ENCODE measurements around the gene SLAMF1. TPM values are rescaled to one million over a fixed set of nuclear protein-coding genes. Genes with fewer than 3 reads are reported as not detected.
A peak's percentile ranks its signal among the peaks of the same experiment; 100 is the strongest.
"Not testable (repeated sequence)": the region's sequence is repeated elsewhere in the genome, so short reads cannot be mapped to it uniquely, and the experiment has no call there.

The SLAMF1 gene
- total RNA-seq, 1 experiment from 2014 or later, result not detected

GRCh38 chr1:160653620-160654016 lies 6.8 kb upstream of the SLAMF1 start:
- Histone ChIP-seq H3K9me3 (replicated peaks) (no peaks in the 10 kb centered on the region), H3K4me3 (no peak overlapping the region), H3K4me1 (no peaks in the 10 kb centered on the region; the same call in 1 of the 2 replicates), H3K27ac (no peak overlapping the region), H3K27me3 (no peaks in the 10 kb centered on the region), H3K36me3 (no peaks in the 10 kb centered on the region)
- DNase-seq, result no peak

GRCh38 chr1:160652924-160653619 lies 6.2 kb upstream of the SLAMF1 start:
- Histone ChIP-seq H3K4me3 (no peak overlapping the region), H3K36me3 (no peaks in the 10 kb centered on the region), H3K27me3 (no peaks in the 10 kb centered on the region), H3K9me3 (replicated peaks) (no peaks in the 10 kb centered on the region), H3K4me1 (no peaks in the 10 kb centered on the region; the same call in 1 of the 2 replicates), H3K27ac (no peak overlapping the region)
- no peak for DNase-seq

DNA sequence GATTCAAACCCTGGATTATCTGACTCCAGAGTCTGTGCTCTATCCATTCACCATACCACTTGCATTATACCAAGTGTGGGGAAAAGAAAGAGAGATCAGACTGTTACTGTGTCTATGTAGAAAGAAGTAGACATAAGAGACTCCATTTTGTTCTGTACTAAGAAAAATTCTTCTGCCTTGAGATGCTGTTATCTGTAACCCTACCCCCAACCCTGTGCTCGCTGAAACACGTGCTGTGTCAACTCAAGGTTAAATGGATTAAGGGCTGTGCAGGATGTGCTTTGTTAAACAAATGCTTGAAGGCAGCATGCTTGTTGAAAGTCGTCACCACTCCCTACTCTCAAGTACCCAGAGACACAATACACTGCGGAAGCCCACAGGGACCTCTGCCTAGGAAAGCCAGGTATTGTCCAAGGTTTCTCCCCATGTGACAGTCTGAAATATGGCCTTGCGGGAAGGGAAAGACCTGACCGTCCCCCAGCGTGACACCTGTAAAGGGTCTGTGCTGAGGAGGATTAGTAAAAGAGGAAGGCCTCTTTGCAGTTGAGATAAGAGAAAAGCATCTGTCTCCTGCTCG lies 5.3 kb upstream of the SLAMF1 start:
- not testable (repeated sequence) for H3K9me3 ChIP-seq (replicated peaks); H3K27ac ChIP-seq; H3K27me3 ChIP-seq

DNA sequence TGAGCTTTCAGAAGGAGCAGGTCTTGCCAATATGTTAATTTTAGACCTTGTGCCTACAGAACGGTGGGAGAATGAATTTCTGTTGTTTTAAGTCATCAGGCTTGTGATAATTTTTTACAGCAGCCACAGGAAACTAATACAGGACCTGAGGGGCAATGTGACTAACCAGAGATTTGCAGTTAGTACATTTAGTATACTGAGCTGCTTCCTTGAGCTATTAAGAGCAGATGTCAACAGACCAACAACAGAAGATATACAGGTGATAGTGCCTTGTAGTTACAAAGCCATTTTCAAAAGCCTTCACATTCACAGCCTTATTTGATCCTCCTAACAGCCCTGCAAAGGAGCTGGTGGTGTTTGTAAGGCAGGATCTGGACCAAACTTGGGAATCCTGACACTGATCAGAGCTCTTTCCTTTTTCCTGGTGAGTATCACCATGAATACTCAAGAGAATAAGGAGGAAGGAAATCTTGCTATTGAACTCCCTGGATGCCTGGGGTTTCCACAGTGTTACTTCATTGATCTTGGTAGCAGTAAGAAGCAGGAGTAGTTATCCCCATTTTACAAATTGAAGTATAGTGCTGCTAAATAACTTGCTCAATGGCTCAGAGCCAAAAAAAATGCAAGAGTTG lies 4.7 kb upstream of the SLAMF1 start:
- no peak overlapping the region for H3K4me3 ChIP-seq
- H3K4me1 ChIP-seq, result no peaks in the 10 kb centered on the region; the same call in 1 of the 2 replicates
- H3K27ac ChIP-seq, result no peak overlapping the region
- no peaks in the 10 kb centered on the region for H3K27me3 ChIP-seq
- H3K36me3 ChIP-seq, result no peaks in the 10 kb centered on the region
- H3K9me3 ChIP-seq (replicated peaks), result no peaks in the 10 kb centered on the region
- DNase-seq, result no peak

More for the DNA sequence above, 5.3 kb upstream of the SLAMF1 start:
- not testable (repeated sequence) for H3K4me3 ChIP-seq, H3K4me1 ChIP-seq, H3K36me3 ChIP-seq
- peak; percentile 13 to 17 for DNase-seq

GRCh38 chr1:160647329-160647720 lies 481 bp upstream of the SLAMF1 start:
- Histone ChIP-seq H3K4me1 (no peaks in the 10 kb centered on the region; the same call in 1 of the 2 replicates), H3K9me3 (replicated peaks) (no peaks in the 10 kb centered on the region), H3K27ac (no peak overlapping the region), H3K36me3 (no peaks in the 10 kb centered on the region), H3K27me3 (no peaks in the 10 kb centered on the region), H3K4me3 (no peak overlapping the region)
- no peak for DNase-seq

- Histone ChIP-seq H3K4me3 (no peak overlapping the region), H3K36me3 (no peaks in the 10 kb centered on the region), H3K9me3 (replicated peaks) (no peaks in the 10 kb centered on the region), H3K27me3 (no peaks in the 10 kb centered on the region), H3K27ac (no peak overlapping the region), H3K4me1 (no peaks in the 10 kb centered on the region)
- DNase-seq, result no peak
These were observed 664 bp downstream of the SLAMF1 start for GRCh38 chr1:160646180-160646579.

DNA sequence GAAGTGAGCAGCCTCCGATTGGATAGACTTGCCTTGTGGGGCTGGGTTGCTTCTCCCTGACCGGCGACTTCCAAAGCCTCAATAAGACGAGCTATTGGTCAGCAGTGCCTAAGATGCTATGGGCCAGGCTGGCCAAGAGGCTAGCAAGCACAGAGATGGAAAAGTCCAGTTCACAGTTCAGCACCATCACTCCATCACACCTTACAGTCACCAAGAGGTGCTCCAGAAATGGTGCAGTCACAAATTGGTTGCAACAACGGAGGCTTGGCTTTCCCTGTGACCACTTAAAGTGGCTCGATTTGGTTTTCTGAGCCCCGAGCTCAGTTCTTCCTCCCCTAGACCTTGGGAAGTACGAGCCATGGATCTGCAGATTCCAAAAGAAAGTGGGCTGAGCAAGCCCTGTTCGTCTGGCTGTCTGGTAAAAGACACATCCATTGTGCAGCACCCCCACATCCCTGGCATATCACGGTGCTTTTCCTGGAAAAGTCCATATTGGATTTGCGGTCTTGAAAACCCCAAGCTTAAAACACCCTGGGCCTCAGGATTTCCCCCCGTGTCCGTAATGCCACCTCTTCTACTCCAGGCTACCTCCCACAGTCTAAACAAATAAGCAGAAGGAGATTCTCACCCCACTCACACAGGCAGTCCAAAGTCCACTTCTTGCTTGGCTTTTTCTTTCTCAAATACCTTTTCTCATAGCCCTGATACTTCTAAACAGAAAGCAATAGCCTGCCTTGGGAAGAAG lies 1.3 kb downstream of the SLAMF1 start:
- Histone ChIP-seq H3K27ac (no peak overlapping the region), H3K4me3 (no peak overlapping the region), H3K9me3 (replicated peaks) (no peaks in the 10 kb centered on the region), H3K27me3 (no peaks in the 10 kb centered on the region), H3K36me3 (no peaks in the 10 kb centered on the region), H3K4me1 (no peaks in the 10 kb centered on the region)
- DNase-seq, result no peak

DNA sequence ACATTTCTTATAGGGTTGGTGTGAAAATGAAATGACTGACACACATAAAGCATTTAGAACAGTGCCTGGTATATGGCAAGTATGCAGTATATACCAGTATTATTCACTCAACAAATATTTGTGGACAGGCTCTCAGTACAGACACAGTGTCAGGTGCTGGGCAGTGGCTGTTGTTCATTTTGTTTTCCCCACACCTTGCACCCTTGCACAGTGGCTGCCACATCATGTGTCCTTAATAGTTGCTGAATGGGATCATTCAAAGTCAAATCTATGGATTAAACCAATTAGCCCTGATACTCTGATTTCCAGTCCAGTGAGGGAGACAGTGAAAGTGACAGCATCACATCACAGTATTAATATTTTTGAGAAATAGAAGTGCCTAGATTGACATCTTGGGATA lies 2.4 kb downstream of the SLAMF1 start:
- no peak for DNase-seq
- no peaks in the 10 kb centered on the region for H3K36me3 ChIP-seq
- H3K27ac ChIP-seq, result no peak overlapping the region
- H3K4me1 ChIP-seq, result no peaks in the 10 kb centered on the region
- no peak overlapping the region for H3K4me3 ChIP-seq
- H3K27me3 ChIP-seq, result no peaks in the 10 kb centered on the region
- no peaks in the 10 kb centered on the region for H3K9me3 ChIP-seq (replicated peaks)

DNA sequence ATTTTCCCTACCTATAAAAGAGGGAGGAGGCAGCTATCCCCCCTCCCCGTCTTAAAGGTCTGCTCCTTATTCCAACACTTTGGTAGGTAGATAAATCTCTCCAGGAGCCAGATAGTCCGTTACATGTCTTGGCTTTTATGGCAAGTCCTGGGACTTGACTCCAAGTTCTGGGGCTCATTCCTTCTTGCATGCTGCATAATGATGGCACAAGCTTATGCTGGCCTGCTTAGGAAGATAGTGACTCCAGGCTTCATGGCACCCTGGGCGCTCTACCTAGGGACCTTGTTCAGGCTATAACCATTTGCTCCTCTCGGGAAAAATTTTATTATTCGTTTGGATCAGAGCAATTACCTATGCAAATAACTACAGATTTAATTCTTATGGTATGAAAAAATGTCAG lies 3.7 kb downstream of the SLAMF1 start:
- no peaks in the 10 kb centered on the region for H3K9me3 ChIP-seq (replicated peaks)
- H3K4me1 ChIP-seq, result no peaks in the 10 kb centered on the region; the same call in 1 of the 2 replicates
- no peaks in the 10 kb centered on the region for H3K36me3 ChIP-seq
- no peak for DNase-seq
- H3K4me3 ChIP-seq, result no peak overlapping the region
- no peaks in the 10 kb centered on the region for H3K27me3 ChIP-seq
- no peak overlapping the region for H3K27ac ChIP-seq

GRCh38 chr1:160642281-160642644 lies 4.6 kb downstream of the SLAMF1 start:
- no peak for DNase-seq
- no peaks in the 10 kb centered on the region for H3K9me3 ChIP-seq (replicated peaks)
- H3K27me3 ChIP-seq, result no peaks in the 10 kb centered on the region
- H3K4me1 ChIP-seq, result peaks cover 4% of the 10 kb centered on the region; the same call in 1 of the 2 replicates
- no peak overlapping the region for H3K27ac ChIP-seq
- H3K36me3 ChIP-seq, result no peaks in the 10 kb centered on the region
- no peak overlapping the region for H3K4me3 ChIP-seq

DNA sequence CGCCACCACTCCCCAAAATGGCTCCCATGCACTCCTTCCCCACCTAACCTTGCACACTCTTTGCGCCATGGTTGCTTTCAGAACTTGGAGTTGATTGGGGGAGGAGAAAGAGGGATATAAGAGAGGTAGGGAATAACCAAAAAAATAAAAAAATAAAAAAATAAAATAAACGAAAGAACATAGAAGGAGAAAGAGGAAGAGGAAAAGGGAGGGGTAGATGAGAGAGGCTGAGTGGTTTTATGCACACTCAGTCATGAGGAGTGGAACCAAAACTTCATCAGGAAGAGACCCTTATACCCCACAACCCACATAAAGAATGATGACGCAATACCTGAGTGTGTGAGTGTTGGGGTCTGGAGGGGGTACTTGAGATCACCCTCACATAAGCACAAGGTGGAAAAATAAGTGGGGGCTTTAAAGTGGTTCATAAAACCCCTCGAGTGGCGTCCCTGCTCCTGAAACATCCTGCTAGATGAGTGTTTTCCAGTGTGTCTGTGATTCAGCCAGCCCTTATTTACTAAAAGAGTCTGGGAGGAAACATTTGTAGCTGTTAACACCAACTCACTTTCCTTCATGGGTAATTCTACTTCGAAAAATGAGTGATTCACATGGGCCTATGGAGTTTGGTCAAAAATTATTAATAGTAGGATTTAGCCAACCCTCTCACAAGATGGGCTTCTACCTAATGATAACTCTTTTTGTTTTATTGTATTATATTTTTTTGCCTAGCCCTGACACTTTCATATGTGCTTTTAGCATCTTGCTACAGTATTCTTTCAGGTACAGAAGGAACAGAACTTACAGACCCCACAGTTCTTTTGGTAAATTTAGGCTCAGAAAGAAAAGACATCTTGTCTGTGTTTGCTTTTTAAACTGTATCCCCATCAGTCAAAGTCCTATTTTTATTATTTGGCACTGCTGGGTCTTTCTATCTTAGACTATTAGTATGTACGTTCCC lies 5.2 kb downstream of the SLAMF1 start:
- H3K4me3 ChIP-seq, result no peak overlapping the region
- no peaks in the 10 kb centered on the region for H3K27me3 ChIP-seq
- peaks cover 4% of the 10 kb centered on the region; the same call in 1 of the 2 replicates for H3K4me1 ChIP-seq
- H3K36me3 ChIP-seq, result no peaks in the 10 kb centered on the region
- no peak overlapping the region for H3K27ac ChIP-seq
- no peak for DNase-seq
- no peaks in the 10 kb centered on the region for H3K9me3 ChIP-seq (replicated peaks)

- no peak for DNase-seq
- no peaks in the 10 kb centered on the region for H3K9me3 ChIP-seq (replicated peaks)
- H3K27ac ChIP-seq, result no peak overlapping the region
- H3K27me3 ChIP-seq, result no peaks in the 10 kb centered on the region
- H3K36me3 ChIP-seq, result no peaks in the 10 kb centered on the region
- H3K4me1 ChIP-seq, result peaks cover 4% of the 10 kb centered on the region; the same call in 1 of the 2 replicates
- H3K4me3 ChIP-seq, result no peak overlapping the region
These were observed 6.3 kb downstream of the SLAMF1 start for GRCh38 chr1:160640359-160641123.

DNA sequence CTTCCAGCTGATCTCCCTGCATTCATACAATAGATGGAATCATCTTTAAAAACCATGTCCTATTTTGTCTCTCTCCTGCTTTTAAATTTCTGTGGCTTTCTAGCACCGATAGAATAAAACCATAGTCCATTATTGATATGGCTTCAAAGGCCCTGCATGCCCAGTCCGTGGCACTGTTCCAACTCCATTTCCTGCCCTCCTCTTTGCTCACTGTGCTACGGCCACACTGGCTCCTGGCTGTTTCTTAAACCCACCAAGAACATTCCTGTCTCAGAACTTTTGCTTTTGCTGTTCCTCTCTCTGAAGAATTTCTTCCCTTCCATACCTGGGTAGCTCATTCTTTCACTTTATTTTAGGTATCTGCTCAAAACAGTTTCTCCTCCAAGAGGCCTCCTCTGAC lies 7.2 kb downstream of the SLAMF1 start:
- Histone ChIP-seq H3K4me3 (no peak overlapping the region), H3K27ac (no peak overlapping the region), H3K27me3 (no peaks in the 10 kb centered on the region), H3K36me3 (no peaks in the 10 kb centered on the region), H3K9me3 (replicated peaks) (no peaks in the 10 kb centered on the region), H3K4me1 (peaks cover 4% of the 10 kb centered on the region; the same call in 1 of the 2 replicates)
- peak in 1 of 2 experiments; percentile 18 for DNase-seq
